NCI-H1694 treated with DMSO at 0.1 percent for 48 hours (cell line): ENCODE measurements around the gene ANGPTL8.

Experiments
- DNase-seq: peaks from one replicate; lab custom pipeline; 2025; lab: John Stamatoyannopoulos, UW

Gene ANGPTL8

DNA sequence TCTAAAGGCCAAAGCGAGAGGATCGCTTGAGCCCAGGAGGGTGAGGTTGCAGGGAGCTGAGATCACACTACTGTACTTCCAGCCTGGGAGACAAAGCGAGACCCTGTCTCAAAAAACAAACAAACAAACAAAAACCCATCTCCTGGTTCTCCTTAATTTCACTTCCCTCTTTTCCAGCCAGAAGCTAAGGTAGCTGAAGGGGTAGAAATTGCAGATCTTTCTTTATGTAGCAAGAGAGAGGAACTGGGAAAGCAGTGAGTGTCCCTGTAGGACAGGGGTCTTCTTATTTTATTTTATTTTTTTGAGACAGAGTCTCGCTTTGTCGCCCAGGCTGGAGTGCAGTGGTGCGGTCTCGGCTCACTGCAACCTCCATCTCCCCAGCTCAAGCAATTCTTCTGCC, 52.0 kb downstream of the ANGPTL8 start:
- no peak for DNase-seq
